HEK293 (cell line): ENCODE data around the gene PIPOX.

ENCODE experiments used
- HOXC10 ChIP-seq: sonication (generic); formaldehyde crosslinking; IDR thresholded peaks from 2 replicates; pipeline ENCODE4 v1.8.1; 2023; ENCODE audit warnings: mild to moderate bottlenecking, missing genetic modification reagents
- HOXD13 ChIP-seq: sonication (generic); formaldehyde crosslinking; IDR thresholded peaks from 2 replicates; pipeline ENCODE4 v1.8.0; 2022; ENCODE audit warnings: missing genetic modification reagents, borderline replicate concordance
- KLF10 ChIP-seq: fragments of 450-650 bp; IDR thresholded peaks from 2 replicates; pipeline ENCODE4 v1.5.1; 2018; ENCODE audit warnings: missing biosample characterization, mild to moderate bottlenecking, missing genetic modification characterization
- KLF9 ChIP-seq: fragments of 450-650 bp; formaldehyde crosslinking; IDR thresholded peaks from 2 replicates; pipeline ENCODE4 v1.5.1; 2016; ENCODE audit warnings: missing biosample characterization, missing genetic modification characterization, low read depth
- OVOL3 ChIP-seq: fragments of 450-650 bp; formaldehyde crosslinking; IDR thresholded peaks from 2 replicates; pipeline ENCODE4 v1.5.1; 2016; ENCODE audit warnings: missing biosample characterization, missing genetic modification characterization
- SP7 ChIP-seq: fragments of 450-650 bp; formaldehyde crosslinking; IDR thresholded peaks from 2 replicates; pipeline ENCODE4 v1.5.1; 2016; ENCODE audit warnings: missing biosample characterization, missing genetic modification characterization
- YY2 ChIP-seq: fragments of 450-650 bp; formaldehyde crosslinking; IDR thresholded peaks from 2 replicates; pipeline ENCODE4 v1.5.1; 2016; ENCODE audit warnings: missing biosample characterization, missing genetic modification characterization
- ZBTB17 ChIP-seq: fragments of 450-650 bp; formaldehyde crosslinking; IDR thresholded peaks from 2 replicates; pipeline ENCODE4 v1.5.1; 2016; ENCODE audit warnings: missing biosample characterization, missing genetic modification characterization
- ZBTB48 ChIP-seq: fragments of 450-650 bp; formaldehyde crosslinking; IDR thresholded peaks from 2 replicates; pipeline ENCODE4 v1.5.1; 2016; ENCODE audit warnings: missing biosample characterization, missing genetic modification characterization
- ZBTB8A ChIP-seq: fragments of 450-650 bp; formaldehyde crosslinking; IDR thresholded peaks from 2 replicates; pipeline ENCODE4 v1.5.1; 2016; ENCODE audit warnings: missing biosample characterization, missing genetic modification characterization
- ZNF10 ChIP-seq: fragments of 450-650 bp; formaldehyde crosslinking; IDR thresholded peaks from 2 replicates; pipeline ENCODE4 v1.5.1; 2017; ENCODE audit warnings: missing biosample characterization, missing genetic modification characterization
- ZNF133 ChIP-seq: fragments of 450-650 bp; formaldehyde crosslinking; IDR thresholded peaks from 2 replicates; pipeline ENCODE4 v1.5.1; 2016; ENCODE audit warnings: missing biosample characterization, missing genetic modification characterization
- ZNF146 ChIP-seq: fragments of 450-650 bp; formaldehyde crosslinking; IDR thresholded peaks from 2 replicates; pipeline ENCODE4 v1.5.1; 2016; ENCODE audit warnings: missing biosample characterization, missing genetic modification characterization
- ZNF157 ChIP-seq: fragments of 450-650 bp; formaldehyde crosslinking; IDR thresholded peaks from 2 replicates; pipeline ENCODE4 v1.5.1; 2016; ENCODE audit warnings: missing biosample characterization, missing genetic modification characterization
- ZNF19 ChIP-seq: fragments of 450-650 bp; formaldehyde crosslinking; IDR thresholded peaks from 2 replicates; pipeline ENCODE4; 2016; ENCODE audit warnings: missing biosample characterization, missing genetic modification characterization, low read depth
- ZNF2 ChIP-seq: fragments of 450-650 bp; formaldehyde crosslinking; IDR thresholded peaks from 2 replicates; pipeline ENCODE4 v1.5.1; 2016; ENCODE audit warnings: missing biosample characterization, missing genetic modification characterization
- ZNF214 ChIP-seq: fragments of 450-650 bp; formaldehyde crosslinking; IDR thresholded peaks from 2 replicates; pipeline ENCODE4 v1.5.1; 2017; ENCODE audit warnings: missing biosample characterization, mild to moderate bottlenecking, missing genetic modification characterization, borderline replicate concordance
- ZNF221 ChIP-seq: fragments of 450-650 bp; formaldehyde crosslinking; IDR thresholded peaks from 2 replicates; pipeline ENCODE4 v1.5.1; 2017; ENCODE audit warnings: missing biosample characterization, missing genetic modification characterization, borderline replicate concordance
- ZNF23 ChIP-seq: fragments of 450-650 bp; formaldehyde crosslinking; IDR thresholded peaks from 2 replicates; pipeline ENCODE4 v1.5.1; 2016; ENCODE audit warnings: missing biosample characterization, missing genetic modification characterization, borderline replicate concordance
- ZNF404 ChIP-seq: fragments of 450-650 bp; formaldehyde crosslinking; IDR thresholded peaks from 2 replicates; pipeline ENCODE4 v1.5.1; 2017; ENCODE audit warnings: missing biosample characterization, missing genetic modification characterization
- ZNF433 ChIP-seq: fragments of 450-650 bp; formaldehyde crosslinking; IDR thresholded peaks from 2 replicates; pipeline ENCODE4 v1.5.1; 2016; ENCODE audit warnings: missing biosample characterization, missing genetic modification characterization, low read depth
- ZNF473 ChIP-seq: fragments of 450-650 bp; formaldehyde crosslinking; IDR thresholded peaks from 2 replicates; pipeline ENCODE4 v1.5.1; 2017; ENCODE audit warnings: missing biosample characterization, missing genetic modification characterization
- ZNF48 ChIP-seq: fragments of 450-650 bp; formaldehyde crosslinking; IDR thresholded peaks from 2 replicates; pipeline ENCODE4 v1.5.1; 2016; ENCODE audit warnings: missing biosample characterization, missing genetic modification characterization
- ZNF544 ChIP-seq: fragments of 450-650 bp; formaldehyde crosslinking; IDR thresholded peaks from 2 replicates; pipeline ENCODE4 v1.5.0; 2017; ENCODE audit warnings: missing biosample characterization, missing genetic modification characterization
- ZNF549 ChIP-seq: fragments of 450-650 bp; IDR thresholded peaks from 2 replicates; pipeline ENCODE4 v1.5.1; 2018; ENCODE audit warnings: missing biosample characterization, missing genetic modification characterization, mild to moderate bottlenecking, inconsistent platforms, moderate library complexity
- ZNF571 ChIP-seq: fragments of 450-650 bp; formaldehyde crosslinking; IDR thresholded peaks from 2 replicates; pipeline ENCODE4 v1.5.0; 2017; ENCODE audit warnings: missing biosample characterization, missing genetic modification characterization
- ZNF585B ChIP-seq: fragments of 450-650 bp; formaldehyde crosslinking; IDR thresholded peaks from 2 replicates; pipeline ENCODE4 v1.5.1; 2016; ENCODE audit warnings: missing biosample characterization, missing genetic modification characterization
- ZNF596 ChIP-seq: fragments of 450-650 bp; IDR thresholded peaks from 2 replicates; pipeline ENCODE4 v1.5.0; 2018; ENCODE audit warnings: missing biosample characterization, mild to moderate bottlenecking, missing genetic modification characterization, moderate library complexity
- ZNF624 ChIP-seq: fragments of 450-650 bp; formaldehyde crosslinking; IDR thresholded peaks from 2 replicates; pipeline ENCODE4 v1.5.1; 2017; ENCODE audit warnings: missing biosample characterization, missing genetic modification characterization
- ZNF747 ChIP-seq: fragments of 450-650 bp; formaldehyde crosslinking; IDR thresholded peaks from 2 replicates; pipeline ENCODE4 v1.5.1; 2016; ENCODE audit warnings: missing biosample characterization, missing genetic modification characterization
- ZSCAN16 ChIP-seq: fragments of 450-650 bp; formaldehyde crosslinking; IDR thresholded peaks from 2 replicates; pipeline ENCODE4 v1.5.1; 2016; ENCODE audit warnings: missing biosample characterization, missing genetic modification characterization
- ZSCAN23 ChIP-seq: fragments of 450-650 bp; formaldehyde crosslinking; IDR thresholded peaks from 2 replicates; pipeline ENCODE4 v1.5.1; 2016; ENCODE audit warnings: missing biosample characterization, missing genetic modification characterization
- TF ChIP-seq, protein P1 (sequence below): fragments of 450-650 bp; formaldehyde crosslinking; IDR thresholded peaks from 2 replicates; pipeline ENCODE4 v1.5.1; 2017; ENCODE audit warnings: missing biosample characterization, missing genetic modification characterization
- TF ChIP-seq, protein P2 (sequence below): fragments of 450-650 bp; formaldehyde crosslinking; IDR thresholded peaks from 2 replicates; pipeline ENCODE4 v1.5.1; 2016; ENCODE audit warnings: missing biosample characterization, missing genetic modification characterization
- TF ChIP-seq, protein P3 (sequence below): fragments of 450-650 bp; formaldehyde crosslinking; IDR thresholded peaks from 2 replicates; pipeline ENCODE4 v1.5.1; 2016; ENCODE audit warnings: missing biosample characterization, missing genetic modification characterization
- TF ChIP-seq, protein P4 (sequence below): fragments of 450-650 bp; formaldehyde crosslinking; IDR thresholded peaks from 2 replicates; pipeline ENCODE4 v1.5.1; 2016; ENCODE audit warnings: missing biosample characterization, missing genetic modification characterization, low read depth

The PIPOX gene

DNA sequence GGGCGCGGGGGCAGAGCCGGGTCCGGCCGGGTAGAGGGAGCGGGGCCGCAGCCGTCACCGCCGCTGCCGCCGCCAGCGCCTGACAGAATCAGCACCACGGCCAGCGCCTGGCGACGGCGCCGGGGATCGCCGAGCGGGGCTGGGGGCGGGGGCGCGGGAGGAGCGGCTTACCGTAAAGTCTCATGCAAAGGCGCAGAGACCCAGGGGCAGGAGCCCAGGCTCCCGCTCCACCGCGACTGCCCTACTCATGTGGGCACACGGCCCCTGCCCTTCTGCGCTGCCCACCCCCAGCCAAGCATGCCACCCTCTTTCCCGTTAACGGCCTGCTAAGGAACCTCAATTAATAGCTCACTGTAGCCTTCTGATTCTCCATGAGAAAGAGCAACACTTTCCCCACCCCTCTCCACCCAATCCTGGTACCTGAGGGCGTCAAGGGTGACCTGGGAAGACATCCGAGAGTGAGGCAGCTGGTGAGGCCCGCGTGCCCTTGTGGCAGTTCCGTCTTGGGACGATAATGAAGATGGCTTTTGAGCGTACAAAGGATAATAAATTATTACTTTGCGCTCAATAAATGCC lies 36.9 kb upstream of the PIPOX start, which contains the start of gene SEZ6 (continued):
- no peak for TF ChIP-seq ZNF549 (tag by site-specific recombination)
- peak; percentile 48; the same call in 1 of the 2 replicates for TF ChIP-seq SP7 (tag by site-specific recombination)
- no peak for TF ChIP-seq ZNF596 (tag by site-specific recombination)
- no peak for TF ChIP-seq ZNF571
- peak; percentile 39; the same call in 1 of the 2 replicates for TF ChIP-seq ZBTB8A
- no peak for TF ChIP-seq ZNF433 (tag by site-specific recombination)
- peak; percentile 47; the same call in 1 of the 2 replicates for TF ChIP-seq KLF9 (tag by site-specific recombination)
- no peak for TF ChIP-seq ZNF214
- TF ChIP-seq, protein P1, sequence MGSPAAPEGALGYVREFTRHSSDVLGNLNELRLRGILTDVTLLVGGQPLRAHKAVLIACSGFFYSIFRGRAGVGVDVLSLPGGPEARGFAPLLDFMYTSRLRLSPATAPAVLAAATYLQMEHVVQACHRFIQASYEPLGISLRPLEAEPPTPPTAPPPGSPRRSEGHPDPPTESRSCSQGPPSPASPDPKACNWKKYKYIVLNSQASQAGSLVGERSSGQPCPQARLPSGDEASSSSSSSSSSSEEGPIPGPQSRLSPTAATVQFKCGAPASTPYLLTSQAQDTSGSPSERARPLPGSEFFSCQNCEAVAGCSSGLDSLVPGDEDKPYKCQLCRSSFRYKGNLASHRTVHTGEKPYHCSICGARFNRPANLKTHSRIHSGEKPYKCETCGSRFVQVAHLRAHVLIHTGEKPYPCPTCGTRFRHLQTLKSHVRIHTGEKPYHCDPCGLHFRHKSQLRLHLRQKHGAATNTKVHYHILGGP (tag by site-specific recombination), result no peak
- TF ChIP-seq YY2, result no peak
- TF ChIP-seq ZSCAN16 (tag by site-specific recombination), result no peak
- no peak for TF ChIP-seq HOXC10
- no peak for TF ChIP-seq ZNF544 (tag by site-specific recombination)
- TF ChIP-seq OVOL3 (tag by site-specific recombination), result no peak
- TF ChIP-seq ZNF19 (tag by site-specific recombination), result no peak
- TF ChIP-seq ZNF747 (tag by site-specific recombination), result no peak
- TF ChIP-seq, protein P2, sequence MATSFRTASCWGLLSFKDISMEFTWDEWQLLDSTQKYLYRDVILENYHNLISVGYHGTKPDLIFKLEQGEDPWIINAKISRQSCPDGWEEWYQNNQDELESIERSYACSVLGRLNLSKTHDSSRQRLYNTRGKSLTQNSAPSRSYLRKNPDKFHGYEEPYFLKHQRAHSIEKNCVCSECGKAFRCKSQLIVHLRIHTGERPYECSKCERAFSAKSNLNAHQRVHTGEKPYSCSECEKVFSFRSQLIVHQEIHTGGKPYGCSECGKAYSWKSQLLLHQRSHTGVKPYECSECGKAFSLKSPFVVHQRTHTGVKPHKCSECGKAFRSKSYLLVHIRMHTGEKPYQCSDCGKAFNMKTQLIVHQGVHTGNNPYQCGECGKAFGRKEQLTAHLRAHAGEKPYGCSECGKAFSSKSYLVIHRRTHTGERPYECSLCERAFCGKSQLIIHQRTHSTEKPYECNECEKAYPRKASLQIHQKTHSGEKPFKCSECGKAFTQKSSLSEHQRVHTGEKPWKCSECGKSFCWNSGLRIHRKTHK (tag by site-specific recombination), result no peak
- no peak for TF ChIP-seq ZNF404 (tag by site-specific recombination)
- TF ChIP-seq KLF10 (tag by site-specific recombination), result peak; percentile 37; the same call in 1 of the 2 replicates
- peak; percentile 81 for TF ChIP-seq ZBTB48 (tag by site-specific recombination)
- TF ChIP-seq, protein P3, sequence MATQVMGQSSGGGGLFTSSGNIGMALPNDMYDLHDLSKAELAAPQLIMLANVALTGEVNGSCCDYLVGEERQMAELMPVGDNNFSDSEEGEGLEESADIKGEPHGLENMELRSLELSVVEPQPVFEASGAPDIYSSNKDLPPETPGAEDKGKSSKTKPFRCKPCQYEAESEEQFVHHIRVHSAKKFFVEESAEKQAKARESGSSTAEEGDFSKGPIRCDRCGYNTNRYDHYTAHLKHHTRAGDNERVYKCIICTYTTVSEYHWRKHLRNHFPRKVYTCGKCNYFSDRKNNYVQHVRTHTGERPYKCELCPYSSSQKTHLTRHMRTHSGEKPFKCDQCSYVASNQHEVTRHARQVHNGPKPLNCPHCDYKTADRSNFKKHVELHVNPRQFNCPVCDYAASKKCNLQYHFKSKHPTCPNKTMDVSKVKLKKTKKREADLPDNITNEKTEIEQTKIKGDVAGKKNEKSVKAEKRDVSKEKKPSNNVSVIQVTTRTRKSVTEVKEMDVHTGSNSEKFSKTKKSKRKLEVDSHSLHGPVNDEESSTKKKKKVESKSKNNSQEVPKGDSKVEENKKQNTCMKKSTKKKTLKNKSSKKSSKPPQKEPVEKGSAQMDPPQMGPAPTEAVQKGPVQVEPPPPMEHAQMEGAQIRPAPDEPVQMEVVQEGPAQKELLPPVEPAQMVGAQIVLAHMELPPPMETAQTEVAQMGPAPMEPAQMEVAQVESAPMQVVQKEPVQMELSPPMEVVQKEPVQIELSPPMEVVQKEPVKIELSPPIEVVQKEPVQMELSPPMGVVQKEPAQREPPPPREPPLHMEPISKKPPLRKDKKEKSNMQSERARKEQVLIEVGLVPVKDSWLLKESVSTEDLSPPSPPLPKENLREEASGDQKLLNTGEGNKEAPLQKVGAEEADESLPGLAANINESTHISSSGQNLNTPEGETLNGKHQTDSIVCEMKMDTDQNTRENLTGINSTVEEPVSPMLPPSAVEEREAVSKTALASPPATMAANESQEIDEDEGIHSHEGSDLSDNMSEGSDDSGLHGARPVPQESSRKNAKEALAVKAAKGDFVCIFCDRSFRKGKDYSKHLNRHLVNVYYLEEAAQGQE, result peak; percentile 95
- no peak for TF ChIP-seq ZNF133
- peak; percentile 56; the same call in 1 of the 2 replicates for TF ChIP-seq ZNF10
- TF ChIP-seq ZNF473 (tag by site-specific recombination), result no peak
- no peak for TF ChIP-seq ZSCAN23 (tag by site-specific recombination)
- TF ChIP-seq ZNF146, result no peak
- TF ChIP-seq ZNF624, result no peak
- peak; percentile 67; the same call in 1 of the 2 replicates for TF ChIP-seq HOXD13
- TF ChIP-seq ZNF585B (tag by site-specific recombination), result no peak
- peak; percentile 97 for TF ChIP-seq ZBTB17 (tag by site-specific recombination)
- no peak for TF ChIP-seq ZNF157 (tag by site-specific recombination)
- TF ChIP-seq, protein P4, sequence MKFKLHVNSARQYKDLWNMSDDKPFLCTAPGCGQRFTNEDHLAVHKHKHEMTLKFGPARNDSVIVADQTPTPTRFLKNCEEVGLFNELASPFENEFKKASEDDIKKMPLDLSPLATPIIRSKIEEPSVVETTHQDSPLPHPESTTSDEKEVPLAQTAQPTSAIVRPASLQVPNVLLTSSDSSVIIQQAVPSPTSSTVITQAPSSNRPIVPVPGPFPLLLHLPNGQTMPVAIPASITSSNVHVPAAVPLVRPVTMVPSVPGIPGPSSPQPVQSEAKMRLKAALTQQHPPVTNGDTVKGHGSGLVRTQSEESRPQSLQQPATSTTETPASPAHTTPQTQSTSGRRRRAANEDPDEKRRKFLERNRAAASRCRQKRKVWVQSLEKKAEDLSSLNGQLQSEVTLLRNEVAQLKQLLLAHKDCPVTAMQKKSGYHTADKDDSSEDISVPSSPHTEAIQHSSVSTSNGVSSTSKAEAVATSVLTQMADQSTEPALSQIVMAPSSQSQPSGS (tag by site-specific recombination), result no peak
- TF ChIP-seq ZNF2 (tag by site-specific recombination), result no peak
- TF ChIP-seq ZNF48 (tag by site-specific recombination), result no peak
- TF ChIP-seq ZNF221 (tag by site-specific recombination), result no peak
- TF ChIP-seq ZNF23 (tag by site-specific recombination), result no peak
